ENCODE measurements around the gene ANKRD44. TPM values are rescaled to one million over a fixed set of nuclear protein-coding genes. Genes with fewer than 3 reads are reported as not detected.

The ANKRD44 gene
- total and polyA plus RNA-seq, 2 experiments from 2014 or later: 2.9 to 4.9 TPM

DNA sequence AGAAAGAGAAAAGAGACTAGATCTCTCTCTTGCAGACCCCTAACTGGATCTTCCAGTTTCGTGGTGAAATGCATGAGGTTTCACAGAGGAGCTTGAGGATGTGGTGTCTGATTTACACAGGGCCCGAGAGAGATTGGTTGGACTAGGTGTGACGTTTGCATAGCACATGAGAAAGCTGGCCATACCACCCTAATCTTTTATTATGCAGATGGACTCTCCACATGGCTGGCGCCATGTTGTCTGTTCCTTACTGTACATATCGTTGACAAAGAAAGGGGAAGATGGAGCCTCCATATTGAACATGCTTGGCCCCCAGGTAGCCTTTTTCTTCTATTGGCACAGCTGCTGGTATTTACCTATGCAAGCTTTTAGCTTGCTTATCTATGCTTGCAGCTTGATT, 356.6 kb downstream of the ANKRD44 start:
- Histone ChIP-seq H3K4me1 (ENCODE audit: insufficient read depth) (peaks cover 16% of the 10 kb centered on the region), H3K27me3 (replicated peaks; ENCODE audit: insufficient read depth) (no peaks in the 10 kb centered on the region), H3K9me2 (ENCODE audit: insufficient read depth) (no peaks in the 10 kb centered on the region), H3K36me3 (ENCODE audit: low read depth) (no peaks in the 10 kb centered on the region), H3K4me3 (no peak overlapping the region), H3K27ac (no peak overlapping the region), H2AFZ (no peak overlapping the region), H4K20me1 (ENCODE audit: insufficient read depth) (no peaks in the 10 kb centered on the region), H3K79me2 (ENCODE audit: insufficient read depth) (no peaks in the 10 kb centered on the region), H3K4me2 (ENCODE audit: unreplicated experiment) (no peak overlapping the region), H3F3A (ENCODE audit: insufficient read depth) (no peaks in the 10 kb centered on the region), H3K9me3 (ENCODE audit: low read depth) (no peaks in the 10 kb centered on the region), H3K9ac (no peak overlapping the region)
- in situ Hi-C loops (cut with MboI): no loop called here
- 71 to 72% methylated on average over 5 of the region's 5 CpGs for WGBS, 2 experiments (ENCODE audit: low coverage in 1 of 2, low lambda C conversion rate in 2 of 2, missing lambda C conversion rate in 2 of 2)
- no peak for DNase-seq
- no peak for TF ChIP-seq EZH2phosphoT487 (IDR thresholded peaks at IDR 0.05; ENCODE audit: insufficient read depth, low read depth)
- no peak for TF ChIP-seq EZH2 (IDR thresholded peaks at IDR 0.05; ENCODE audit: insufficient read depth, poor library complexity, severe bottlenecking)

- no peak for TF ChIP-seq EZH2phosphoT487 (IDR thresholded peaks at IDR 0.05; ENCODE audit: insufficient read depth, low read depth)
- TF ChIP-seq EZH2 (IDR thresholded peaks at IDR 0.05; ENCODE audit: insufficient read depth, poor library complexity, severe bottlenecking): no peak
- no peaks in the 10 kb centered on the region for H3K79me2 ChIP-seq (ENCODE audit: insufficient read depth)
- in situ Hi-C loops (cut with MboI): no loop called here
- no peak overlapping the region for H3K4me2 ChIP-seq (ENCODE audit: unreplicated experiment)
- no peaks in the 10 kb centered on the region for H4K20me1 ChIP-seq (ENCODE audit: insufficient read depth)
- no peak overlapping the region for H3K27ac ChIP-seq
- WGBS, 2 experiments (ENCODE audit: low coverage in 1 of 2, low lambda C conversion rate in 2 of 2, missing lambda C conversion rate in 2 of 2): 86 to 92% methylated on average over 2 of the region's 2 CpGs
- no peak overlapping the region for H2AFZ ChIP-seq
- H3K9me3 ChIP-seq (ENCODE audit: low read depth): no peaks in the 10 kb centered on the region
- H3K4me1 ChIP-seq (ENCODE audit: insufficient read depth): peaks cover 16% of the 10 kb centered on the region
- no peaks in the 10 kb centered on the region for H3K9me2 ChIP-seq (ENCODE audit: insufficient read depth)
- no peaks in the 10 kb centered on the region for H3F3A ChIP-seq (ENCODE audit: insufficient read depth)
- no peak overlapping the region for H3K9ac ChIP-seq
- H3K4me3 ChIP-seq: no peak overlapping the region
- no peaks in the 10 kb centered on the region for H3K27me3 ChIP-seq (replicated peaks; ENCODE audit: insufficient read depth)
- no peaks in the 10 kb centered on the region for H3K36me3 ChIP-seq (ENCODE audit: low read depth)
- DNase-seq: no peak
Observed at GRCh38 chr2:196952936-196953335, 357.6 kb downstream of the ANKRD44 start.

- Histone ChIP-seq H3K9me2 (ENCODE audit: insufficient read depth) (no peaks in the 10 kb centered on the region), H3K36me3 (ENCODE audit: low read depth) (no peaks in the 10 kb centered on the region), H3K27me3 (replicated peaks; ENCODE audit: insufficient read depth) (no peaks in the 10 kb centered on the region), H3K79me2 (ENCODE audit: insufficient read depth) (no peaks in the 10 kb centered on the region), H3K4me1 (ENCODE audit: insufficient read depth) (peaks cover 16% of the 10 kb centered on the region), H3K4me3 (no peak overlapping the region), H4K20me1 (ENCODE audit: insufficient read depth) (no peaks in the 10 kb centered on the region), H3K27ac (no peak overlapping the region), H3K4me2 (ENCODE audit: unreplicated experiment) (no peak overlapping the region), H3F3A (ENCODE audit: insufficient read depth) (no peaks in the 10 kb centered on the region), H2AFZ (peak overlapping the region; percentile 57), H3K9me3 (ENCODE audit: low read depth) (no peaks in the 10 kb centered on the region), H3K9ac (no peak overlapping the region)
- DNase-seq: no peak
- TF ChIP-seq EZH2phosphoT487 (IDR thresholded peaks at IDR 0.05; ENCODE audit: insufficient read depth, low read depth): no peak
- TF ChIP-seq EZH2 (IDR thresholded peaks at IDR 0.05; ENCODE audit: insufficient read depth, poor library complexity, severe bottlenecking): no peak
- 47 to 50% methylated on average over 2 of the region's 2 CpGs for WGBS, 2 experiments (ENCODE audit: low coverage in 1 of 2, low lambda C conversion rate in 2 of 2, missing lambda C conversion rate in 2 of 2)
- in situ Hi-C loops (cut with MboI): no loop called here
Observed at GRCh38 chr2:196951973-196952372, 358.6 kb downstream of the ANKRD44 start.

DNA sequence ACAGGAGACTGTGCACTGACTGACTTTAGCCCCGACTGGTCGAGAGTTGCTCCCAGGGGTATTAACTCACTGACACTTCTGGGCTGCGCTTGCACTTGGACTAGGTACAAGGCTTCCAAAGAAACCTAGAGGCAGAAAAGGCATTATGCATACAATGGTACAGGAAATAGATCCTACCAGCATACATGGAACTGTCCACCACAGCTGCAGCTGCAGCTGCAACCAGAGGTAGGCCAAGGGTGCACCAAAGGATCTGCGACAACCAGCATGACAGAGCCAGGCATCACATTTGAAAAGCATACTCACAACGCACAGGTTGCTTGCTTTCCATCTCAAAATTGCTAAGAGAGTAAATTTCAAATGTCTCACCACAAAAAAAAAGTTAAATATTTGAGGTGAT, 361.5 kb downstream of the ANKRD44 start:
- Histone ChIP-seq H3K27ac (no peak overlapping the region), H3K79me2 (ENCODE audit: insufficient read depth) (no peaks in the 10 kb centered on the region), H3K9me2 (ENCODE audit: insufficient read depth) (no peaks in the 10 kb centered on the region), H3K27me3 (replicated peaks; ENCODE audit: insufficient read depth) (no peaks in the 10 kb centered on the region), H2AFZ (no peak overlapping the region), H3K4me1 (ENCODE audit: insufficient read depth) (peaks cover 16% of the 10 kb centered on the region), H3K9me3 (ENCODE audit: low read depth) (no peaks in the 10 kb centered on the region), H3K9ac (no peak overlapping the region), H4K20me1 (ENCODE audit: insufficient read depth) (no peaks in the 10 kb centered on the region), H3K36me3 (ENCODE audit: low read depth) (no peaks in the 10 kb centered on the region), H3K4me3 (no peak overlapping the region), H3F3A (ENCODE audit: insufficient read depth) (no peaks in the 10 kb centered on the region), H3K4me2 (ENCODE audit: unreplicated experiment) (no peak overlapping the region)
- in situ Hi-C loops (cut with MboI): no loop called here
- no peak for DNase-seq
- no peak for TF ChIP-seq EZH2phosphoT487 (IDR thresholded peaks at IDR 0.05; ENCODE audit: insufficient read depth, low read depth)
- TF ChIP-seq EZH2 (IDR thresholded peaks at IDR 0.05; ENCODE audit: insufficient read depth, poor library complexity, severe bottlenecking): no peak
- 60 to 64% methylated on average over 5 of the region's 5 CpGs for WGBS, 2 experiments (ENCODE audit: low coverage in 1 of 2, low lambda C conversion rate in 2 of 2, missing lambda C conversion rate in 2 of 2)

DNA sequence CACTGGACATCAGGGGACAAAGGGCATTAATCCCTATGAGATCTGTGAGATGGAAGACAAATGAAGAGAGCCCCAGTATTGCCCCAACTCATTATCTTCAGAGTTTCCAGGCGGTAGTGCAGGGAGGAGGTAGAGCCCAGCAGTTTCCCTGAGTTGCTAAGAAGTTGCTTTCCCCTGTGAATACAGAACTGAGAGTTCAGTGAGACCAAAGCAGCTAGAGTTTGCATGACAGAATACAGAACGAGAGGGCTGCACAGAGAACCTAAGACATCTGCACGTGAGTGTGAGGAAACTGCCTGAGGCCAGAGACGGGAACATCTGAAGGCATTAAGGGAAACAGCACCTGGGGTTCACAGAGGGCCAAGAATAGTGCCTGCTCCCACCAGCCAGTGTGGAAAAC, 366.0 kb downstream of the ANKRD44 start:
- no peaks in the 10 kb centered on the region for H3K36me3 ChIP-seq (ENCODE audit: low read depth)
- H3F3A ChIP-seq (ENCODE audit: insufficient read depth): no peaks in the 10 kb centered on the region
- WGBS, 2 experiments (ENCODE audit: low coverage in 1 of 2, low lambda C conversion rate in 2 of 2, missing lambda C conversion rate in 2 of 2): 76 to 82% methylated on average over 4 of the region's 4 CpGs
- no peak overlapping the region for H3K4me3 ChIP-seq
- no peak overlapping the region for H3K4me2 ChIP-seq (ENCODE audit: unreplicated experiment)
- no peaks in the 10 kb centered on the region for H3K27me3 ChIP-seq (replicated peaks; ENCODE audit: insufficient read depth)
- in situ Hi-C loops (cut with MboI): no loop called here
- H3K9me3 ChIP-seq (ENCODE audit: low read depth): no peaks in the 10 kb centered on the region
- H3K79me2 ChIP-seq (ENCODE audit: insufficient read depth): no peaks in the 10 kb centered on the region
- no peak overlapping the region for H2AFZ ChIP-seq
- H3K4me1 ChIP-seq (ENCODE audit: insufficient read depth): no peaks in the 10 kb centered on the region
- H4K20me1 ChIP-seq (ENCODE audit: insufficient read depth): no peaks in the 10 kb centered on the region
- H3K27ac ChIP-seq: no peak overlapping the region
- no peak for DNase-seq
- H3K9me2 ChIP-seq (ENCODE audit: insufficient read depth): no peaks in the 10 kb centered on the region
- TF ChIP-seq EZH2phosphoT487 (IDR thresholded peaks at IDR 0.05; ENCODE audit: insufficient read depth, low read depth): no peak
- no peak for TF ChIP-seq EZH2 (IDR thresholded peaks at IDR 0.05; ENCODE audit: insufficient read depth, poor library complexity, severe bottlenecking)
- H3K9ac ChIP-seq: no peak overlapping the region
